WTC11 (cell line): Measurements from ENCODE around the gene PHLDA3. TPM values are rescaled to one million over a fixed set of nuclear protein-coding genes. Genes with fewer than 3 reads are reported as not detected.

Experiments used
- ATAC-seq: fragments of 200-7000 bp; cut with Tn5 transposase; 2 replicates; pipeline ENCODE4 v1.10.0; 2021; ENCODE audit warnings: mild to moderate bottlenecking, moderate library complexity
- CTCF ChIA-PET: fragments of 300-600 bp; sonication (Branson Sonifier 250); formaldehyde crosslinking; loops from one replicate; lab custom pipeline; 2021; ENCODE audit warnings: antibody characterized with exemption; lab: Charles Lee
- POLR2A ChIA-PET: fragments of 350-600 bp; sonication (Branson Sonifier 250); formaldehyde crosslinking; loops from one replicate; lab custom pipeline; 2021; ENCODE audit warnings: antibody characterized with exemption; lab: Charles Lee
- DNase-seq: peaks from one replicate; pipeline ENCODE4 v3.0.0; 2021; ENCODE audit warnings: low spot score
- H3K27ac Mint-ChIP-seq: 2 replicates; pipeline ENCODE4 v1.8.0; 2021; ENCODE audit warnings: mixed read lengths
- H3K27me3 Mint-ChIP-seq: 2 replicates; pipeline ENCODE4 v1.8.0; 2021; ENCODE audit warnings: low read depth, mild to moderate bottlenecking, moderate library complexity, mixed read lengths
- H3K36me3 Mint-ChIP-seq: 2 replicates; pipeline ENCODE4 v1.8.0; 2021; ENCODE audit warnings: mixed read lengths
- H3K4me1 Mint-ChIP-seq: 2 replicates; pipeline ENCODE4 v1.8.0; 2022; ENCODE audit warnings: mixed read lengths
- H3K4me3 Mint-ChIP-seq: 2 replicates; pipeline ENCODE4 v1.8.0; 2021; ENCODE audit warnings: mild to moderate bottlenecking, moderate library complexity, mixed read lengths
- H3K9me3 Mint-ChIP-seq: 2 replicates; pipeline ENCODE4 v1.8.0; 2021; ENCODE audit warnings: mixed read lengths
- CBFB ChIP-seq: sonication (generic); formaldehyde crosslinking; IDR thresholded peaks from 2 replicates; pipeline ENCODE4 v1.8.1; 2022; ENCODE audit warnings: mild to moderate bottlenecking, low read depth, missing genetic modification reagents
- CREM ChIP-seq: sonication (generic); formaldehyde crosslinking; IDR thresholded peaks from 2 replicates; pipeline ENCODE4 v1.8.1; 2022; ENCODE audit warnings: mild to moderate bottlenecking, missing genetic modification reagents, moderate library complexity
- FOXP4 ChIP-seq: sonication (generic); formaldehyde crosslinking; IDR thresholded peaks from 2 replicates; pipeline ENCODE4 v1.8.0; 2022; ENCODE audit warnings: mild to moderate bottlenecking, missing genetic modification reagents
- JUN ChIP-seq: sonication (generic); formaldehyde crosslinking; IDR thresholded peaks from 2 replicates; pipeline ENCODE4 v1.8.0; 2023; ENCODE audit warnings: mild to moderate bottlenecking, missing genetic modification reagents
- MAX ChIP-seq: sonication (generic); formaldehyde crosslinking; IDR thresholded peaks from 2 replicates; pipeline ENCODE4 v1.8.0; 2022; ENCODE audit warnings: mild to moderate bottlenecking, missing genetic modification reagents
- NR3C1 ChIP-seq: sonication (generic); formaldehyde crosslinking; conservative IDR thresholded peaks from 2 replicates; pipeline ENCODE4 v1.8.1; 2023; ENCODE audit warnings: low read depth, mild to moderate bottlenecking, missing genetic modification reagents
- RORB ChIP-seq: fragments of 250-450 bp; sonication (Bioruptor Pico); IDR thresholded peaks from 2 replicates; pipeline ENCODE4 v1.9.0; 2021; ENCODE audit warnings: mild to moderate bottlenecking
- USF2 ChIP-seq: sonication (generic); formaldehyde crosslinking; IDR thresholded peaks from 2 replicates; pipeline ENCODE4 v1.8.1; 2023; ENCODE audit warnings: mild to moderate bottlenecking, missing genetic modification reagents, moderate library complexity
- ZBTB43 ChIP-seq: sonication (generic); formaldehyde crosslinking; IDR thresholded peaks from 2 replicates; pipeline ENCODE4 v1.8.1; 2023; ENCODE audit warnings: mild to moderate bottlenecking, missing genetic modification reagents
- ZNF121 ChIP-seq: sonication (generic); formaldehyde crosslinking; IDR thresholded peaks from 2 replicates; pipeline ENCODE4 v1.8.0; 2023; ENCODE audit warnings: missing genetic modification reagents
- ZNF138 ChIP-seq: sonication (generic); formaldehyde crosslinking; conservative IDR thresholded peaks from 2 replicates; pipeline ENCODE4 v1.8.1; 2022; ENCODE audit warnings: mild to moderate bottlenecking, moderate library complexity, missing genetic modification reagents
- ZNF263 ChIP-seq: sonication (generic); formaldehyde crosslinking; IDR thresholded peaks from 2 replicates; pipeline ENCODE4 v1.8.1; 2022; ENCODE audit warnings: low read depth, mild to moderate bottlenecking, moderate library complexity, missing genetic modification reagents
- ZNF317 ChIP-seq: sonication (generic); formaldehyde crosslinking; IDR thresholded peaks from 2 replicates; pipeline ENCODE4 v1.8.1; 2023; ENCODE audit warnings: low read depth, mild to moderate bottlenecking, moderate library complexity, missing genetic modification reagents, borderline replicate concordance
- ZNF423 ChIP-seq: fragments of 250-450 bp; sonication (Bioruptor Pico); IDR thresholded peaks from 2 replicates; pipeline ENCODE4 v2.1.2; 2022; ENCODE audit warnings: mild to moderate bottlenecking, moderate library complexity
- ZNF671 ChIP-seq: fragments of 250-450 bp; sonication (Bioruptor Pico); IDR thresholded peaks from 2 replicates; pipeline ENCODE4 v1.8.0; 2021; ENCODE audit warnings: mild to moderate bottlenecking
- total RNA-seq: library from RNA; stranded (reverse); gene quantifications from 3 replicates; pipeline ENCODE4 v1.2.3, GENCODE V29; 2021
- TF ChIP-seq, protein P1 (sequence below): sonication (generic); formaldehyde crosslinking; IDR thresholded peaks from 2 replicates; pipeline ENCODE4 v1.8.0; 2022; ENCODE audit warnings: missing genetic modification reagents
- TF ChIP-seq, protein P2 (sequence below): sonication (generic); formaldehyde crosslinking; IDR thresholded peaks from 2 replicates; pipeline ENCODE4 v1.8.1; 2023; ENCODE audit warnings: mild to moderate bottlenecking, moderate library complexity, missing genetic modification reagents
- TF ChIP-seq, protein P3 (sequence below): fragments of 250-450 bp; sonication (Bioruptor Pico); IDR thresholded peaks from 2 replicates; pipeline ENCODE4 v1.9.0; 2021; ENCODE audit warnings: moderate library complexity, mild to moderate bottlenecking, inconsistent platforms, borderline replicate concordance
- TF ChIP-seq, protein P4 (sequence below): sonication (generic); formaldehyde crosslinking; IDR thresholded peaks from 2 replicates; pipeline ENCODE4 v1.8.1; 2023; ENCODE audit warnings: mild to moderate bottlenecking, missing genetic modification reagents, borderline replicate concordance

The PHLDA3 gene
- total RNA-seq, 1 experiment from 2014 or later: 95.1 TPM

- TF ChIP-seq RORB (CRISPR knock-in tag): no peak
- no peak for TF ChIP-seq ZNF423
- no peak for TF ChIP-seq ZNF317 (CRISPR knock-in tag)
- TF ChIP-seq, all 79 proteins: peak for 0
These were observed 13.8 kb upstream of the PHLDA3 start (continued) for GRCh38 chr1:201482755-201483154.

GRCh38 chr1:201481761-201482493, 12.9 kb upstream of the PHLDA3 start:
- Mint-ChIP-seq H3K4me3 (peak overlapping the region; percentile 84), H3K4me1 (peaks cover 29% of the 10 kb centered on the region), H3K27ac (no peak overlapping the region), H3K27me3 (peaks cover 4% of the 10 kb centered on the region), H3K36me3 (no peaks in the 10 kb centered on the region), H3K9me3 (no peaks in the 10 kb centered on the region)
- ChIA-PET CTCF (interaction anchor here (0.6 to 7.1 kb wide), 61 partner anchors 9 to 624 kb away, joined by 3 to 390 read pairs (median 6); partner anchors contain the start of genes CSRP1, LMOD1, NAV1 and PHLDA3), POLR2A (interaction anchor here (0.6 to 3.4 kb wide), 6 partner anchors 13 to 261 kb away, joined by 3 to 36 read pairs (median 12); partner anchors contain the start of genes CSRP1 and PHLDA3)
- DNase-seq: peak; percentile 97
- ATAC-seq: peak; percentile 72
- TF ChIP-seq, protein P1, sequence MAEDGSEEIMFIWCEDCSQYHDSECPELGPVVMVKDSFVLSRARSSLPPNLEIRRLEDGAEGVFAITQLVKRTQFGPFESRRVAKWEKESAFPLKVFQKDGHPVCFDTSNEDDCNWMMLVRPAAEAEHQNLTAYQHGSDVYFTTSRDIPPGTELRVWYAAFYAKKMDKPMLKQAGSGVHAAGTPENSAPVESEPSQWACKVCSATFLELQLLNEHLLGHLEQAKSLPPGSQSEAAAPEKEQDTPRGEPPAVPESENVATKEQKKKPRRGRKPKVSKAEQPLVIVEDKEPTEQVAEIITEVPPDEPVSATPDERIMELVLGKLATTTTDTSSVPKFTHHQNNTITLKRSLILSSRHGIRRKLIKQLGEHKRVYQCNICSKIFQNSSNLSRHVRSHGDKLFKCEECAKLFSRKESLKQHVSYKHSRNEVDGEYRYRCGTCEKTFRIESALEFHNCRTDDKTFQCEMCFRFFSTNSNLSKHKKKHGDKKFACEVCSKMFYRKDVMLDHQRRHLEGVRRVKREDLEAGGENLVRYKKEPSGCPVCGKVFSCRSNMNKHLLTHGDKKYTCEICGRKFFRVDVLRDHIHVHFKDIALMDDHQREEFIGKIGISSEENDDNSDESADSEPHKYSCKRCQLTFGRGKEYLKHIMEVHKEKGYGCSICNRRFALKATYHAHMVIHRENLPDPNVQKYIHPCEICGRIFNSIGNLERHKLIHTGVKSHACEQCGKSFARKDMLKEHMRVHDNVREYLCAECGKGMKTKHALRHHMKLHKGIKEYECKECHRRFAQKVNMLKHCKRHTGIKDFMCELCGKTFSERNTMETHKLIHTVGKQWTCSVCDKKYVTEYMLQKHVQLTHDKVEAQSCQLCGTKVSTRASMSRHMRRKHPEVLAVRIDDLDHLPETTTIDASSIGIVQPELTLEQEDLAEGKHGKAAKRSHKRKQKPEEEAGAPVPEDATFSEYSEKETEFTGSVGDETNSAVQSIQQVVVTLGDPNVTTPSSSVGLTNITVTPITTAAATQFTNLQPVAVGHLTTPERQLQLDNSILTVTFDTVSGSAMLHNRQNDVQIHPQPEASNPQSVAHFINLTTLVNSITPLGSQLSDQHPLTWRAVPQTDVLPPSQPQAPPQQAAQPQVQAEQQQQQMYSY (CRISPR knock-in tag): no peak
- TF ChIP-seq CREM (no peak), ZNF263 (CRISPR knock-in tag) (no peak), FOXP4 (CRISPR knock-in tag) (peak; percentile 29; the same call in 1 of the 2 replicates), ZNF138 (CRISPR knock-in tag) (no peak), JUN (CRISPR knock-in tag) (no peak), ZNF121 (CRISPR knock-in tag) (peak; percentile 3; the same call in 1 of the 2 replicates), ZNF671 (CRISPR knock-in tag) (no peak), ZBTB43 (CRISPR knock-in tag) (peak; percentile 74), MAX (CRISPR knock-in tag) (peak; percentile 65), NR3C1 (CRISPR knock-in tag) (no peak; the same call in 1 of the 2 replicates), USF2 (CRISPR knock-in tag) (0 out of 2 replicates have a peak, but pooled peaks have one; percentile 34), CBFB (CRISPR knock-in tag) (no peak)
- TF ChIP-seq, protein P2, sequence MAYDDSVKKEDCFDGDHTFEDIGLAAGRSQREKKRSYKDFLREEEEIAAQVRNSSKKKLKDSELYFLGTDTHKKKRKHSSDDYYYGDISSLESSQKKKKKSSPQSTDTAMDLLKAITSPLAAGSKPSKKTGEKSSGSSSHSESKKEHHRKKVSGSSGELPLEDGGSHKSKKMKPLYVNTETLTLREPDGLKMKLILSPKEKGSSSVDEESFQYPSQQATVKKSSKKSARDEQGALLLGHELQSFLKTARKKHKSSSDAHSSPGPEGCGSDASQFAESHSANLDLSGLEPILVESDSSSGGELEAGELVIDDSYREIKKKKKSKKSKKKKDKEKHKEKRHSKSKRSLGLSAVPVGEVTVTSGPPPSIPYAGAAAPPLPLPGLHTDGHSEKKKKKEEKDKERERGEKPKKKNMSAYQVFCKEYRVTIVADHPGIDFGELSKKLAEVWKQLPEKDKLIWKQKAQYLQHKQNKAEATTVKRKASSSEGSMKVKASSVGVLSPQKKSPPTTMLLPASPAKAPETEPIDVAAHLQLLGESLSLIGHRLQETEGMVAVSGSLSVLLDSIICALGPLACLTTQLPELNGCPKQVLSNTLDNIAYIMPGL (CRISPR knock-in tag): peak; percentile 93
- TF ChIP-seq, protein P3, sequence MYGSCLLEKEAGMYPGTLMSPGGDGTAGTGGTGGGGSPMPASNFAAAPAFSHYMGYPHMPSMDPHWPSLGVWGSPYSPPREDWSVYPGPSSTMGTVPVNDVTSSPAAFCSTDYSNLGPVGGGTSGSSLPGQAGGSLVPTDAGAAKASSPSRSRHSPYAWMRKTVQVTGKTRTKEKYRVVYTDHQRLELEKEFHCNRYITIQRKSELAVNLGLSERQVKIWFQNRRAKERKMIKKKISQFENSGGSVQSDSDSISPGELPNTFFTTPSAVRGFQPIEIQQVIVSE (CRISPR knock-in tag): no peak
- TF ChIP-seq, protein P4, sequence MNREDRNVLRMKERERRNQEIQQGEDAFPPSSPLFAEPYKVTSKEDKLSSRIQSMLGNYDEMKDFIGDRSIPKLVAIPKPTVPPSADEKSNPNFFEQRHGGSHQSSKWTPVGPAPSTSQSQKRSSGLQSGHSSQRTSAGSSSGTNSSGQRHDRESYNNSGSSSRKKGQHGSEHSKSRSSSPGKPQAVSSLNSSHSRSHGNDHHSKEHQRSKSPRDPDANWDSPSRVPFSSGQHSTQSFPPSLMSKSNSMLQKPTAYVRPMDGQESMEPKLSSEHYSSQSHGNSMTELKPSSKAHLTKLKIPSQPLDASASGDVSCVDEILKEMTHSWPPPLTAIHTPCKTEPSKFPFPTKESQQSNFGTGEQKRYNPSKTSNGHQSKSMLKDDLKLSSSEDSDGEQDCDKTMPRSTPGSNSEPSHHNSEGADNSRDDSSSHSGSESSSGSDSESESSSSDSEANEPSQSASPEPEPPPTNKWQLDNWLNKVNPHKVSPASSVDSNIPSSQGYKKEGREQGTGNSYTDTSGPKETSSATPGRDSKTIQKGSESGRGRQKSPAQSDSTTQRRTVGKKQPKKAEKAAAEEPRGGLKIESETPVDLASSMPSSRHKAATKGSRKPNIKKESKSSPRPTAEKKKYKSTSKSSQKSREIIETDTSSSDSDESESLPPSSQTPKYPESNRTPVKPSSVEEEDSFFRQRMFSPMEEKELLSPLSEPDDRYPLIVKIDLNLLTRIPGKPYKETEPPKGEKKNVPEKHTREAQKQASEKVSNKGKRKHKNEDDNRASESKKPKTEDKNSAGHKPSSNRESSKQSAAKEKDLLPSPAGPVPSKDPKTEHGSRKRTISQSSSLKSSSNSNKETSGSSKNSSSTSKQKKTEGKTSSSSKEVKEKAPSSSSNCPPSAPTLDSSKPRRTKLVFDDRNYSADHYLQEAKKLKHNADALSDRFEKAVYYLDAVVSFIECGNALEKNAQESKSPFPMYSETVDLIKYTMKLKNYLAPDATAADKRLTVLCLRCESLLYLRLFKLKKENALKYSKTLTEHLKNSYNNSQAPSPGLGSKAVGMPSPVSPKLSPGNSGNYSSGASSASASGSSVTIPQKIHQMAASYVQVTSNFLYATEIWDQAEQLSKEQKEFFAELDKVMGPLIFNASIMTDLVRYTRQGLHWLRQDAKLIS: peak; percentile 43; the same call in 1 of the 2 replicates
